ENCODE data around the gene MROH9.

GRCh38 chr1:170939476-170939875 is 4.1 kb downstream of the MROH9 start:
- TF ChIP-seq CTCF (IDR thresholded peaks at IDR 0.05; ENCODE audit: insufficient read depth, low read length, poor library complexity, severe bottlenecking) (no peak), EZH2phosphoT487 (conservative IDR thresholded peaks at IDR 0.05; ENCODE audit: low read length) (no peak)

All from SU-DHL-6 (cell line).